HepG2 (cell line): ENCODE data around the gene PRKN. TPM values are rescaled to one million over a fixed set of nuclear protein-coding genes. Genes with fewer than 3 reads are reported as not detected.

Experiments used
- ATAC-seq: fragments of 200-7000 bp; cut with Tn5 transposase; 3 replicates; pipeline ENCODE4 v1.9.1; 2020; ENCODE audit warnings: mild to moderate bottlenecking, moderate library complexity
- BruUV-seq: library from RNA; stranded (reverse); fragments of 400-500 nt; replicated peaks from 2 replicates; lab custom pipeline; 2021; lab: Mats Ljungman, UMichigan
- CTCF ChIA-PET: fragments of 300-600 bp; formaldehyde crosslinking; extraction: SDS; loops from one replicate; lab custom pipeline; 2021; ENCODE audit warnings: low total read pairs, inconsistent platforms, low intra/inter-chr PET ratio; lab: Yijun Ruan, JAX
- POLR2A ChIA-PET: fragments of 350-600 bp; sonication (Branson Sonifier 250); formaldehyde crosslinking; loops from one replicate; lab custom pipeline; 2020; ENCODE audit warnings: antibody characterized with exemption, inconsistent platforms; lab: Yijun Ruan, JAX
- DNase-seq: peaks from one replicate; pipeline ENCODE4 v3.0.0-alpha.2; 2015; ENCODE audit warnings: low spot score
- FAIRE-seq: peaks from 3 replicates; lab custom pipeline; 2011; peaks lifted over from hg19 to GRCh38; lab: Jason Lieb, UNC
- H2AFZ ChIP-seq: one replicate; pipeline ENCODE4 v1.6.1; 2011; ENCODE audit warnings: low read length, inconsistent platforms
- H3K27ac ChIP-seq: fragments of 300-600 bp; 3 replicates; pipeline ENCODE4 v1.8.0; 2011; ENCODE audit warnings: mixed run types, mild to moderate bottlenecking, mixed read lengths, low read length, inconsistent platforms; ENCODE audit not compliant: insufficient read depth; ENCODE audit errors: extremely low read length
- H3K27me3 ChIP-seq, 2 experiments: fragments of 200-600 bp in 1 of 2; 2 replicates in 1 of 2; 3 replicates in 1 of 2; pipeline versions ENCODE4 v1.6.0 to v1.8.0; 2011; ENCODE audit warnings: low read length in 2 of 2, mild to moderate bottlenecking in 2 of 2, moderate library complexity in 2 of 2, inconsistent platforms in 1 of 2; ENCODE audit not compliant: insufficient read depth in 2 of 2, control insufficient read depth in 1 of 2
- H3K36me3 ChIP-seq, 2 experiments: fragments of 200-600 bp in 1 of 2; replicated peaks in 1 of 2; 2 replicates in 1 of 2; 3 replicates in 1 of 2; pipeline versions ENCODE4 v1.5.1 to v1.8.0; 2011; ENCODE audit warnings: low read length in 2 of 2, inconsistent platforms in 1 of 2; ENCODE audit not compliant: insufficient read depth in 2 of 2, control insufficient read depth in 1 of 2
- H3K4me1 ChIP-seq: 2 replicates; pipeline ENCODE4 v1.5.1; 2012; ENCODE audit warnings: low read length, inconsistent platforms; ENCODE audit not compliant: insufficient read depth
- H3K4me2 ChIP-seq: 2 replicates; pipeline ENCODE4 v1.6.0; 2011; ENCODE audit warnings: low read depth, low read length, inconsistent platforms
- H3K4me3 ChIP-seq, 3 experiments: fragments of 200-600 bp in 1 of 3; sonication (generic), shearing (Covaris generic) in 1 of 3; replicated peaks in 1 of 3; 2 replicates each; pipeline ENCODE4 v1.5.1; 2011 to 2016; ENCODE audit warnings: low read length in 3 of 3, inconsistent platforms in 2 of 3, low read depth in 2 of 3, mild to moderate bottlenecking in 2 of 3, control low read depth in 1 of 3, mixed read lengths in 1 of 3; ENCODE audit not compliant: insufficient read depth in 1 of 3
- H3K79me2 ChIP-seq: one replicate; pipeline ENCODE4 v1.6.1; 2011; ENCODE audit warnings: low read length, inconsistent platforms; ENCODE audit not compliant: insufficient read depth
- H3K9ac ChIP-seq: 2 replicates; pipeline ENCODE4 v1.6.0; 2011; ENCODE audit warnings: mild to moderate bottlenecking, low read depth, low read length, inconsistent platforms; ENCODE audit not compliant: insufficient read depth
- H3K9me3 ChIP-seq: 2 replicates; pipeline ENCODE4 v1.5.1; 2012; ENCODE audit warnings: mild to moderate bottlenecking, low read length
- H4K20me1 ChIP-seq: 2 replicates; pipeline ENCODE4 v1.6.0; 2011; ENCODE audit warnings: inconsistent platforms, mild to moderate bottlenecking, low read length, moderate library complexity; ENCODE audit not compliant: insufficient read depth
- BHLHE40 ChIP-seq: IDR thresholded peaks from 2 replicates; pipeline ENCODE4 v1.6.1; 2011; ENCODE audit warnings: low read length, improper control_type of control experiment
- CREM ChIP-seq, 2 experiments: sonication (generic) in 1 of 2; formaldehyde crosslinking in 1 of 2; IDR thresholded peaks; 2 replicates each; pipeline versions ENCODE4 v1.4.0 to v1.6.1; 2016 to 2020; ENCODE audit warnings: antibody characterized with exemption in 1 of 2, mild to moderate bottlenecking in 1 of 2, missing genetic modification reagents in 1 of 2
- EED ChIP-seq: sonication (generic); formaldehyde crosslinking; IDR thresholded peaks from 2 replicates; pipeline ENCODE4 v1.5.0; 2020; ENCODE audit warnings: mild to moderate bottlenecking, missing genetic modification reagents
- FOXA1 ChIP-seq, 2 experiments: fragments of 450-650 bp in 1 of 2; sonication (generic) in 1 of 2; formaldehyde crosslinking in 1 of 2; IDR thresholded peaks; 2 replicates each; pipeline versions ENCODE4 v1.4.0 to v1.6.1; 2016 to 2020; ENCODE audit warnings: missing genetic modification reagents in 1 of 2
- KLF9 ChIP-seq: IDR thresholded peaks from 2 replicates; pipeline ENCODE4 v1.6.1; 2016; ENCODE audit warnings: low read depth
- ZNF280B ChIP-seq: sonication (generic); formaldehyde crosslinking; IDR thresholded peaks from 2 replicates; pipeline ENCODE4 v1.5.0; 2020; ENCODE audit warnings: missing genetic modification reagents, mild to moderate bottlenecking, borderline replicate concordance
- ZNF687 ChIP-seq: sonication (generic); formaldehyde crosslinking; IDR thresholded peaks from 2 replicates; pipeline ENCODE4 v1.5.1; 2020; ENCODE audit warnings: mild to moderate bottlenecking, missing genetic modification reagents, moderate library complexity
- ZSCAN21 ChIP-seq: sonication (generic); formaldehyde crosslinking; IDR thresholded peaks from 2 replicates; pipeline ENCODE4 v1.8.0; 2022; ENCODE audit warnings: mild to moderate bottlenecking, missing genetic modification reagents, moderate library complexity, borderline replicate concordance
- WGBS: methylation state at CpG from one replicate; pipeline ENCODE4 v1.1.6; 2017; ENCODE audit warnings: low lambda C conversion rate; 5-methylcytosine and 5-hydroxymethylcytosine counted together
- in situ Hi-C: cut with HindIII; loops from 2 replicates; pipeline ENCODE4 v1.10.0; 2017; ENCODE audit warnings: low pct_unique_long_range_greater_than_20kb; ENCODE audit not compliant: extremely low pct_ligation_motif_present
- intact Hi-C: fragments of 100-400 bp; cut with micrococcal nuclease; formaldehyde crosslinking; loops from one replicate; pipeline ENCODE4 v1.10.0; 2022; ENCODE audit not compliant: unreplicated experiment
- polyA plus RNA-seq, 8 experiments: library from polyadenylated mRNA; depleted of rRNA in 3 of 8; stranded (reverse) in 7 of 8; unstranded in 1 of 8; fragments of >200 nt; fragmentation: Illumina TruSeq in 4 of 8; extraction: Trizol in 4 of 8; gene quantifications; 2 replicates each; pipeline versions ENCODE4 v1.2.1 to v1.2.3, GENCODE V29; 2011 to 2016; ENCODE audit warnings: low read depth in 4 of 8, missing spikeins in 1 of 8, mixed read lengths in 1 of 8; ENCODE audit not compliant: insufficient read depth in 1 of 8
- total RNA-seq, 5 experiments: library from RNA; depleted of rRNA; stranded (reverse); fragments of >200 nt; fragmentation: Illumina TruSeq; extraction: Trizol; gene quantifications; 2 replicates each; pipeline ENCODE4 v1.2.3, GENCODE V29; 2016; ENCODE audit warnings: low read depth in 1 of 5

The PRKN gene
- total and polyA plus RNA-seq, 2 of the 13 experiments (the other 11 are each of a cell fraction or from before 2014, with no cell fraction given): 0.31 to 0.44 TPM

GRCh38 chr6:162369091-162369490 is 358.5 kb downstream of the PRKN start:
- FAIRE-seq (no peak), ATAC-seq (no peak), DNase-seq (no peak)
- POLR2A ChIA-PET: no interaction called here
- Histone ChIP-seq H3K27me3 (no peaks in the 10 kb centered on the region), H3K9ac (no peak overlapping the region), H3K4me1 (peaks cover 15% of the 10 kb centered on the region), H3K9me3 (peaks cover 14% of the 10 kb centered on the region; the same call in 1 of the 2 replicates), H3K36me3 (no peaks in the 10 kb centered on the region), H3K4me3 (no peak overlapping the region), H3K79me2 (no peaks in the 10 kb centered on the region), H2AFZ (no peak overlapping the region), H4K20me1 (no peaks in the 10 kb centered on the region), H3K4me2 (no peak overlapping the region), H3K27ac (no peak overlapping the region)
- TF ChIP-seq ZSCAN21 (no peak), EED (CRISPR knock-in tag) (no peak), ZNF687 (CRISPR knock-in tag) (no peak), BHLHE40 (no peak), KLF9 (CRISPR knock-in tag) (no peak), FOXA1 (IDR thresholded peaks at IDR 0.05) (no peak), FOXA1 (CRISPR knock-in tag; IDR thresholded peaks at IDR 0.05) (no peak), CREM (IDR thresholded peaks at IDR 0.05) (no peak), CREM (CRISPR knock-in tag; IDR thresholded peaks at IDR 0.05) (no peak), ZNF280B (CRISPR knock-in tag) (no peak)
- no TSS peak for BruUV-seq
- CTCF ChIA-PET: no interaction called here
- in situ Hi-C loops: no loop called here
- intact Hi-C loops: no loop called here
- WGBS: 43% methylated on average over 2 of the region's 2 CpGs
